Suprapubic skin (tissue), 4 donors: ENCODE measurements around the gene MAST4.

Experiments used
- CTCF ChIP-seq, 2 donors: fragments of 200-600 bp in 1 of 2; fragments of 450-650 bp in 1 of 2; sonication (generic) in 1 of 2; IDR thresholded peaks; one replicate each; pipeline ENCODE4 v1.5.1; 2016 to 2019; ENCODE audit warnings: antibody characterized with exemption in 2 of 2, mild to moderate bottlenecking in 1 of 2, moderate library complexity in 1 of 2
- EP300 ChIP-seq: sonication (generic); formaldehyde crosslinking; IDR thresholded peaks from one replicate; pipeline ENCODE4 v1.6.1; 2017; ENCODE audit warnings: antibody characterized with exemption
- POLR2A ChIP-seq, 2 donors: fragments of 450-650 bp; IDR thresholded peaks; one replicate each; pipeline ENCODE4 v1.6.1; 2017; ENCODE audit warnings: antibody characterized with exemption in 2 of 2, mild to moderate bottlenecking in 2 of 2, moderate library complexity in 2 of 2
- POLR2AphosphoS5 ChIP-seq, 3 donors: sonication (generic); formaldehyde crosslinking; IDR thresholded peaks; one replicate each; pipeline ENCODE4 v1.6.1; 2017; ENCODE audit warnings: antibody characterized with exemption in 3 of 3

DNA sequence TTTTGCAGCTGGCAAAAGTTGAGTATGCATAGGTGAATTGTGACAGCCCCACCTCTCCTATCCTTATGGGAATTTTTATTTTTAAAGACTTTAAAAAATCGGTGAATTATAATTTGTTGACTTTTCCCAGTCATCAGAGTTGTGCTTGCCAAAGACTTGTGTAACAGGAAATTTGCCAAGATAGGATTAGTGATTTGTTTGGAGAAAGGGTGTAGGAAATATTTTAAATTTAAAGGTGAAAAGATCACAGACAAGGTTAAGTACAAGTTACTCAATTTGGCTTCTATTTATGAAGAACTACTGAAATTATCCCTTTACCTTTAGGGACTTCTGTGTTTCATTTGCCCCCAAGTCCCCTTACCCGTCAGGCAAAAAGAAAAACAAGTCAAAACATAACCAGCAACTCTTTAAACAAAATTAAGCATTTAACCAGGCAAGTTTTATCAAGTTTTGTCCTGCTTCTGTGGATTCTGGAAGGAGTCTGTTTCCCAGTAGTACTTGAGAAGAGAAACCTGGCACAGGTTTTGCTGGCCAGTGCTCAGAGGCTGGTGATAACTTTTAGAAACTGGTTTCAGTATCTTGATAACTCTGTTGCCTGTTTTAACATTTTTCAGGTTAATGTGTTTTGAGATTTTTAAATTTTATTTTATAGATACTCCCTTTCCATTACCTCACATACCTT, 285.4 kb downstream of the MAST4 start:
- TF ChIP-seq EP300 (no peak), CTCF (IDR thresholded peaks at IDR 0.05) (no peak), POLR2AphosphoS5 (IDR thresholded peaks at IDR 0.05) (peak in 1 of 3 donors; percentile 13), POLR2A (IDR thresholded peaks at IDR 0.05) (no peak)
